Activated CD8-positive, alpha-beta memory T cell treated with anti-CD3 and anti-CD28 coated beads for 24 hours (primary cell): Measurements from ENCODE around the gene PEX19.

ENCODE experiments used
- DNase-seq: peaks from one replicate; pipeline ENCODE4 v3.0.0-alpha.2; 2020

Gene PEX19

DNA sequence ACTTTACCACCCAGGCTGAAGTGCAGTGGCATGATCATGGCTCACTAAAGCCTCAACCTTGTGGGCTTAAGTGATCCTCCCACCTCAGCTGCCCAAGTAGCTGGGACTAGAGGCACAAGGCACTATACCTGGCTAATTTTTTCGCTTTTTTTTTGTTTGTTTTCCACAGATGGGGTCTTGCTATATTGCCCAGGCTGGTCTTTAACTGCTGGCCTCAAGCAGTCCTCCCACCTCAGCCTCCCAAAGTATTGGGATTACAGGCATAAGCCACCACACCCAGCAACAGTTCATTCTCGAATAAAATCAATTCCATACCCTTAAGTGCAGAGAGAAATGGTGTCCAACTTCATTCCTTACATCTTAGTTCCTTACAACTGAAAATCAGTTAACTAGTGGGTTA lies 47.4 kb downstream of the PEX19 start:
- no peak for DNase-seq

- no peak for DNase-seq
Observed at GRCh38 chr1:160236806-160237205, 48.1 kb downstream of the PEX19 start.

GRCh38 chr1:160232911-160233310 lies 52.0 kb downstream of the PEX19 start:
- DNase-seq = no peak

DNA sequence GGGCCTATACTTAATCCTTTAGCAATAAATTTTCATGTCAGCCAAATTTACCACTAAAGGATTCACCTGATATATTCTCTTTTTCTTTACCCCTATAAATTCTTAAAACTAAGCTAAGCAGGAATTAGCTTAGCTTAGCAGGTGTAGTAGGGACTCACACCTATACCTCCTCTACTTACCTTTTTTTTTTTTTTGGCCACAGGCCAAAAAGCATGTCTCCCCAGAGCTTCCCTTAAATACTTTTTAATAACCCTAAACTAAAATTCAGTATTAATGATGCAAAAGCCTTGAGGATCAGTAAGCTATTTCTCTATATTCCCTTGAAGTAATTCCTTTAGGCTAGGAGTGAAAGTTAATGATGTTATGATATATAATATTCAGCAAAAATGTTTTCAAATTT lies 56.5 kb downstream of the PEX19 start:
- no peak for DNase-seq

DNA sequence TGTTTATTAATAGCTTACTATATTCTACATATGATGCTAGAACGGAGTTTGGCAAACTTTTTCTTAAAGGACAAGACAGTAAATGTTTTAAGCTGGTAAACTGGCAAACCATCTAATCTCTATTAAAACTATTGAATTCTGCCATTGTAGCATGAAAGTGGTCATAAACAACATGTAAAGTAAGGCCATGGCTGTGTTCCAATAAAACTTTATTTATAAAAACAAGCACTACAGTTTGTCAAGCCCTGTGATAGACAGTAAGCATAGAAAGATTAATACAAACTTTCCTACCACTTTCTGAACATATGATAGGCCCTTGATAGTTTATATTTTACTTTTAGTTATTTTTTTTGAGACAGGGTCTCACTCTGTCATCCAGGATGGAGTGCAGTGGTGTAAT lies 57.4 kb downstream of the PEX19 start:
- no peak for DNase-seq

DNA sequence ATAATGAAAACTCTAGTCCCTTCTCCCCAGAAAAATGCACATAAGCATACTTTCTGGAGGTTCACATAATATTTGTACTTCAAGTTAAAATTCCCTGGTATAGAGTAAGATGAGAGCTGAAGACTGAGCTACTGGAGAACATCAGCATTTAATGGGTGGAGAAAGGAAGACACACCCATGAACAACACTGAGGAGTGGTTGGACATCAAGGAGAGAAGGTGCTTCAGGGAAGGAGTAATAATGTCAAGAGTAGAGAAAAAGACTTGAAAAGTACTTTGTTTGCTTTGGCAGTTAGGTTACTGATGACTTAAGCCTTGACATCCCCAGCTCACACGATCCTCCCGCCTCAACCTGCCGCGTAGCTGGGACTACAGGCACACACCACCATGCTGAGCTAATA lies 57.9 kb downstream of the PEX19 start:
- no peak for DNase-seq
